Measurements from ENCODE around the gene PON2. TPM values are rescaled to one million over a fixed set of nuclear protein-coding genes. Genes with fewer than 3 reads are reported as not detected.

PON2 gene
- total RNA-seq, 4 donors from 2014 or later: 120 to 299 (median 188) TPM

- Histone ChIP-seq H3K4me1 (peaks cover 0 to 9% (median 4%) of the 10 kb centered on the region in 4 donors), H3K27ac (no peak overlapping the region), H3K4me3 (no peak overlapping the region), H3K27me3 (peaks cover 11% of the 10 kb centered on the region), H3K36me3 (no peaks in the 10 kb centered on the region), H3K9me3 (no peaks in the 10 kb centered on the region)
- TF ChIP-seq POLR2AphosphoS5 (IDR thresholded peaks at IDR 0.05) (no peak), CTCF (IDR thresholded peaks at IDR 0.05) (no peak), POLR2A (IDR thresholded peaks at IDR 0.05) (no peak), EP300 (IDR thresholded peaks at IDR 0.05; ENCODE audit: low read depth) (no peak)
- no peak for DNase-seq
- in situ Hi-C loops (cut with MboI; ENCODE audit: low pct_ligation_motif_present in 1 of 4, low pct_unique_long_range_greater_than_20kb in 1 of 4, low sequenced_read_pairs in 3 of 4): no loop called here
- intact Hi-C loops (cut with DNase I; ENCODE audit: low total_unique reads): no loop called here
- 84 to 85% methylated on average over 3 to 4 of the region's 4 CpGs for WGBS, 2 donors (ENCODE audit: low coverage in 1 of 2)
These were observed 36.5 kb downstream of the PON2 start for GRCh38 chr7:95398155-95398940.

GRCh38 chr7:95397381-95397780 lies 37.4 kb downstream of the PON2 start:
- peaks cover 0 to 9% (median 4%) of the 10 kb centered on the region in 4 donors for H3K4me1 ChIP-seq
- intact Hi-C loops (cut with DNase I; ENCODE audit: low total_unique reads): no loop called here
- TF ChIP-seq CTCF (IDR thresholded peaks at IDR 0.05): no peak
- TF ChIP-seq POLR2A (IDR thresholded peaks at IDR 0.05): no peak
- TF ChIP-seq EP300 (IDR thresholded peaks at IDR 0.05; ENCODE audit: low read depth): no peak
- no peak for TF ChIP-seq POLR2AphosphoS5 (IDR thresholded peaks at IDR 0.05)
- H3K36me3 ChIP-seq: no peaks in the 10 kb centered on the region
- no peak overlapping the region for H3K27ac ChIP-seq
- H3K9me3 ChIP-seq: no peaks in the 10 kb centered on the region
- peaks cover 11% of the 10 kb centered on the region for H3K27me3 ChIP-seq
- 79 to 83% methylated on average over 3 of the region's 3 CpGs for WGBS, 2 donors (ENCODE audit: low coverage in 1 of 2)
- in situ Hi-C loops (cut with MboI; ENCODE audit: low pct_ligation_motif_present in 1 of 4, low pct_unique_long_range_greater_than_20kb in 1 of 4, low sequenced_read_pairs in 3 of 4): no loop called here
- DNase-seq: no peak
- peak overlapping the region in 1 of 4 donors; percentile 58 for H3K4me3 ChIP-seq

- WGBS, 2 donors (ENCODE audit: low coverage in 1 of 2): 27 to 32% methylated on average over 5 to 56 of the region's 68 CpGs
- intact Hi-C loops (cut with DNase I; ENCODE audit: low total_unique reads) (no loop called here), in situ Hi-C loops (cut with MboI; ENCODE audit: low pct_ligation_motif_present in 1 of 4, low pct_unique_long_range_greater_than_20kb in 1 of 4, low sequenced_read_pairs in 3 of 4) (no loop called here)
- DNase-seq: peak; percentile 48
- Histone ChIP-seq H3K27me3 (peaks cover 11% of the 10 kb centered on the region), H3K36me3 (no peaks in the 10 kb centered on the region), H3K9me3 (no peaks in the 10 kb centered on the region), H3K4me3 (peak within 1 kb of the TSS; percentile 33 to 58 (median 42)), H3K4me1 (peaks cover 0 to 9% (median 4%) of the 10 kb centered on the region in 4 donors), H3K27ac (peak within 1 kb of the TSS; percentile 20 to 55 (median 39))
- TF ChIP-seq CTCF (IDR thresholded peaks at IDR 0.05) (peak; percentile 1 to 31 (median 6)), EP300 (IDR thresholded peaks at IDR 0.05; ENCODE audit: low read depth) (no peak), POLR2AphosphoS5 (IDR thresholded peaks at IDR 0.05) (peak in 1 of 3 donors; percentile 13), POLR2A (IDR thresholded peaks at IDR 0.05) (peak; percentile 27)
These were observed 38.4 kb downstream of the PON2 start, which contains the start of gene PON3 for GRCh38 chr7:95396136-95397032. Gene PON3, minus strand, starts transcription at chr7:95396375. Its CDS starts 25 bp downstream, at chr7:95396350.

GRCh38 chr7:95395755-95396135 lies 39.1 kb downstream of the PON2 start:
- Histone ChIP-seq H3K4me3 (peak overlapping the region in 3 of 4 donors; percentile 36 to 58 (median 48)), H3K9me3 (no peaks in the 10 kb centered on the region), H3K4me1 (peaks cover 0 to 9% (median 4%) of the 10 kb centered on the region in 4 donors), H3K27me3 (peaks cover 11% of the 10 kb centered on the region), H3K36me3 (no peaks in the 10 kb centered on the region), H3K27ac (peak overlapping the region in 1 of 4 donors; percentile 55)
- in situ Hi-C loops (cut with MboI; ENCODE audit: low pct_ligation_motif_present in 1 of 4, low pct_unique_long_range_greater_than_20kb in 1 of 4, low sequenced_read_pairs in 3 of 4) (no loop called here), intact Hi-C loops (cut with DNase I; ENCODE audit: low total_unique reads) (no loop called here)
- WGBS, 2 donors (ENCODE audit: low coverage in 1 of 2): 66 to 75% methylated on average over 8 to 11 of the region's 11 CpGs
- no peak for DNase-seq
- TF ChIP-seq EP300 (IDR thresholded peaks at IDR 0.05; ENCODE audit: low read depth): no peak
- no peak for TF ChIP-seq CTCF (IDR thresholded peaks at IDR 0.05)
- no peak for TF ChIP-seq POLR2AphosphoS5 (IDR thresholded peaks at IDR 0.05)

Measured in transverse colon (tissue), 4 donors.